Measurements from ENCODE around the gene MAP4K5.
A peak's percentile ranks its signal among the peaks of the same experiment; 100 is the strongest.

The MAP4K5 gene

DNA sequence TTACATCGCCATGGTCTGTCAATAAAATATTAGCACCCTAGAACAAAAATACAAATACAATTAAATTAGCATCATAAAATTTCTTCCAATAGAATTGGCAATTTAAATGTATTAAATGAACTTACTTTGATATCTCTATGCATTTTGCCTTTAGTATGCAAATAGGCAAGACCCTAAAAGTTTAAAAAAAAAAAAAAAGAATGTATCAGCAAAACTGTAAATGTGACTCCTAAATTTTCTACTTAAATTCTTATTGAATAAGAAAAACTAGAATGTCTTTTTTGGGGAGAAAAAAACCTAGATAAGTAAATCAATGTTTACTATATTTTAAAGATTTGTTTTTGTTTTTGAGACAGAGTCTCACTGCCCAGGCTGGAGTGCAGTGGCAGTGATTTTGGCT, 56.2 kb downstream of the MAP4K5 start:
- no peak for DNase-seq (ENCODE audit: low read depth, low spot score)

DNA sequence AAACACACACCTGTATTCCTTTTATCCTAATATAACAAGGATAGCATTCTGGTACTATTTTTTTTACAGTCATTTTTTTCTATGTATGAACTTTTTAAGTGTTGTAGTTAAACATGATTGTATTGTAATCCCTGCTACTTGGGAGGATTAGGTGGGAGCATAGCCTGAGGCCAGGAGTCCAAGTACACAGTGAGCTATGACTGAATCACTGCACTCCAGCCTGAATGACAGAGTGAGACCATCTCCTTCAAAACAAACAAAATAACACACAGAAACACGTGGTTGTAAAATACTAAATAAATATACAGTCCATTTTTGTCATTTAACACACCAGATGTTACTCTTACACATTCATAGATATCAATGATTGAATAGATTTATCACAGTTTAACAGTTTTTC, 56.9 kb downstream of the MAP4K5 start:
- no peak for DNase-seq (ENCODE audit: low read depth, low spot score)

DNA sequence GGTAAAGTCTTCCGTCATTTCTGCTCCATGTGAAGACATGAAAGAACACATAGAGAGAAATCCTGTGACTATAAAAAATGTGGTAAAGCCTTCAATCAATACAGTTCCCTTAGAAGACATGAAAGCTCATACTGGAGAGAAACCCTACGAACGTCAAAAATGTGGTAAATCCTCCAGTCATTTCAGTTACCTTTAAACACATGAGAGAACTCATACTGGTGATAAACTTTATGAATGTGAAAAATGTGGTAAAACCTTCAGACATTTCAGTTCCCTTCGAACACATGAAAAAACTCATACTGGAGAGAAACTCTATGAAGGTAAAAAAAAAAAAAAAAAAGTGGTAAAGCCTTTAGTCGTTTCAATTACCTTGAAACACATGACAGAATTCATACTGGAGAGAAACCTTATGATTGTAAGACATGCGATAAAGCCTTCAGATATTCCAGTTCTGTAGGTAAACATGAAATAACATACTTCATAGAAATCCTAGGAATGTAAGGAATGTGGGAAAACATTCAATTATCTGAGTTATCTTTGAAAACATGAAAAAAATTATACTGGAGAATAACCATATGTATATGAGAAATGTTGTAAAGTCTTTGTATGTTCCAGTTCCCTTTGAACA, 60.4 kb downstream of the MAP4K5 start:
- no peak for DNase-seq (ENCODE audit: low read depth, low spot score)

GRCh38 chr14:50469982-50470381, 62.4 kb downstream of the MAP4K5 start:
- DNase-seq (ENCODE audit: low read depth, low spot score), result no peak

DNA sequence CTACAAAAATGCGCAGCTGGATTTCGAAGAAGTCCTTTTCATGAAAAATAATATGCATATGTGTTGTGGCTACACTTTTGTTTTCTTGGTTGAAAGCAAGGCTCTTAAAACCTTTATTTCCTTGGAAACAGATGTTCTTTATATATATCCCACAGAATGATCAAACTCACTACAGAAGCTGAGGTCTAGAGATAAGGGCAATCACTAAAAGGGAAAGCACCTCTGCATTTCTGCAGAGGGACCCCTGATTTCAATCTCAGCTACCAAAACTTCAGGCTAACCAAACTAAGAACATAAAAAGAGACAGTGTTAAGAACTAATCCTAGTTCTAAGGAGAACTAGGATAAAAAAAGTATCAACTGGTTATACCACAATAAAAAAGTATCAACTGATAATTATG, 70.3 kb downstream of the MAP4K5 start:
- no peak for DNase-seq (ENCODE audit: low read depth, low spot score)

DNA sequence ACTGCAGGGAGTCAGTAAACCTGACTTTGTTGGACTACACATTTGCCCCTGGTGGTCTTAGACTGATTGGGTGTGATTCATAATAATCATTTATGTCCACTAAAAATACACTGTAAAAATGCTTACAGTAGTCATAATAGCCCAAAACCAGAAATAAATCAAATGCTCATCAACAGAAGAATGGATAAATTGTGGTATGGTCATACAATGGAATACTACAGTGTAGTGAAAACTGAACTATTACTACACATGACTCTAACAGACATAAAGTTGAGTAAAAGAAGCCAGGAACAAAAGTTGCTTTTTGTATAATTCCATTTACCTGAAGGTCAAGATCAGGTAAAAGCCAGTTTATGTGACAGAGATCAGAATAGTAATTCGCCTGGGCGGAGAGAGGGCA, 78.5 kb downstream of the MAP4K5 start:
- no peak for DNase-seq (ENCODE audit: low read depth, low spot score)

- peak; percentile 69 for DNase-seq (ENCODE audit: low read depth, low spot score)
Observed at GRCh38 chr14:50452979-50453705, 79.2 kb downstream of the MAP4K5 start.

DNA sequence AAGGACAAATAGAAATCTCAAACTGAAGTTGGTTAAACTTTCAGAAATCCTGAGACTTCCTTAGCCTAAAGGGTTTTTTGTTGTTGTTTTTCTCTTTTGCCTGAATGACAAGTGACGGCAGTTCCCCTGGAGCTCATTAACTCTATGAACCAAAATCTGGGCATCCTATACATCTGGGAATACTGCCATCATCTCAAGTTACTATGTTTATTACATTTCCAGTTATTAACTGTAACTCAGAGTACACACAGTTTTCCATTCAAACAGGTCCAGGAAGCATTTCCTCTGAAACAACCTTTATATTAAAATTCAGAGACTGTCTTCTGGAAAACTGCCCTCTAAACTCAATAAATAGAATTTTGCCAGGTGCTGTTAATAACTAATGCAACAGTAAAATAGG, 80.1 kb downstream of the MAP4K5 start:
- DNase-seq (ENCODE audit: low read depth, low spot score), result peak; percentile 4

GRCh38 chr14:50451854-50452253, 80.5 kb downstream of the MAP4K5 start:
- peak; percentile 6 for DNase-seq (ENCODE audit: low read depth, low spot score)

DNA sequence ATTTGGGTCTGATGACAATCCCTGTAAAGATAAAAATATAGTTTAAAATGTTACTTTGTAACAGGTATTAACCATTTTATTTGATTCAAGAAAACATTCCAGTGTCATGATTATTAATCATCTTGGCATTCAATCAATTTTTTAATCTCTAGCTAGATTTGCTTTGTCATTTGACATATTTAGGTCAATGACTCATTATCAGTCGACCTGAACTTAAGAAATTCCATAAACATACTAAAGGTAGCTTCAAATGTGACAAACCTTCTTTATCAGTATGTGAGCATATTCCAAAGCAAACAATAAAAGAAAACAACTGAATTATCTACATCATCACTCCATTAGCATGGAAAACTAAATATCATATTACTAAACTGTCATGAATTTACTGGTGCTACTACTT, 84.9 kb downstream of the MAP4K5 start:
- DNase-seq (ENCODE audit: low read depth, low spot score), result peak; percentile 3

- DNase-seq (ENCODE audit: low read depth, low spot score), result no peak
Observed at GRCh38 chr14:50434528-50434927, 97.8 kb downstream of the MAP4K5 start.

GRCh38 chr14:50432131-50432530, 100.2 kb downstream of the MAP4K5 start:
- DNase-seq (ENCODE audit: low read depth, low spot score), result no peak

DNA sequence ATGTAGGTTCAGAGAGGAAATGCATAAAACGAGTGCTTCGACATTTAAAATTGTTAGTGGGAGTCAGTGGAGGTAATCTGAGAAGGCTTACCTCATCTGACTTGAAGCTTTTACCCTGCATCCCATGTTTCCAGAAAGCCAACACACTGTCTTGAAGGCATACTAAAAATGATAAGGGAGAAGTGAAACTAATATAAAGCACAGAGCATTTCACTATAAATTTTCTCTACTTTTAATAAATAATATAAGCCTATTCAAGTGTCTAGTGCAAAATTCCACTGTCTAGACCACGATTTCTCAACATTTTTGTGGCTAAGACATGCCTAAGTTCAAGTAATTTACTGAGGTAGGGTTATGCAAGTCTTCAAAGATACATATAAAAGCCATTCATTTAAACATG, 106.6 kb downstream of the MAP4K5 start:
- DNase-seq (ENCODE audit: low read depth, low spot score), result peak; percentile 77

GRCh38 chr14:50425105-50425504, 107.3 kb downstream of the MAP4K5 start:
- no peak for DNase-seq (ENCODE audit: low read depth, low spot score)

DNA sequence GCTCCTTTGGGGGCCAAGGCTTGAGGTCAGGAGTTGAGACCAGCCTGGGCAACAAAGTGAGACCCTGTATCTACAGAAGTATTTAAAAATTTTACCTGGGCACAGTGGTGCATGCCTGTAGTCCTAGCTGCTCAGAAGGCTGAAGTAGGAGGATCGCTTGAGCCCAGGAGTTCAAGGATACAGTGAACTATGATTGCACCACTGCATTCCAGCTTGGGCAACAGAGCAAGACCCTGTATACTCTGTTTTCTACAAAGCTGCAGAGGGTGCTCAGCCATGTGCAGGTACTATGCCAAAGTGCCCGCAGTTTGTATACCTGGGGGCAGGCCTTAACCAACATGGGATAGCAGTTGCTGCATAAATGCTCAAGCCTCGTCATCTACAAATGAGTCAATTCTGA, 108.8 kb downstream of the MAP4K5 start:
- DNase-seq (ENCODE audit: low read depth, low spot score), result no peak

- DNase-seq (ENCODE audit: low read depth, low spot score), result no peak
Observed at GRCh38 chr14:50421499-50421898, 110.9 kb downstream of the MAP4K5 start.

DNA sequence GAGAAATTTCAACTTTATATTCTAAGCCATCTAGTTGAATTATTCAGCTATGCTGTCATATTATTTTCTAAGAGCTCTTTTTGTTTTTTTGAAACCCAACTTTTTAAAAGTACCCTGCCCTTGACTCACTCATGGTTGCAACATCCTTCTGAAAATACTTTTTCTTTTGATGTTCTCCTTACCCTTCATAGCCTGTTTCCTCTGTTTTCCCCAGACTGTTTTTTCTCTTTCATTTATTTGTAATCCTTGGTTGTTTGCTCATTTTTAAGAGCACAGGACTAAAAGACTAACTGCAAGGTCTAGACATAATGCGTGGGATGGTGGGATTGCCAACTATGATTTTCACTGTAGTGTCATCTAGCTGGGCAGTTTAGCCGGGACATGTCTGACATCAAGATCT, 114.5 kb downstream of the MAP4K5 start:
- no peak for DNase-seq (ENCODE audit: low read depth, low spot score)

GRCh38 chr14:50410921-50411320, 121.4 kb downstream of the MAP4K5 start:
- DNase-seq (ENCODE audit: low read depth, low spot score), result peak; percentile 88

- peak; percentile 41 for DNase-seq (ENCODE audit: low read depth, low spot score)
Observed at GRCh38 chr14:50410071-50410470, 122.3 kb downstream of the MAP4K5 start.

DNA sequence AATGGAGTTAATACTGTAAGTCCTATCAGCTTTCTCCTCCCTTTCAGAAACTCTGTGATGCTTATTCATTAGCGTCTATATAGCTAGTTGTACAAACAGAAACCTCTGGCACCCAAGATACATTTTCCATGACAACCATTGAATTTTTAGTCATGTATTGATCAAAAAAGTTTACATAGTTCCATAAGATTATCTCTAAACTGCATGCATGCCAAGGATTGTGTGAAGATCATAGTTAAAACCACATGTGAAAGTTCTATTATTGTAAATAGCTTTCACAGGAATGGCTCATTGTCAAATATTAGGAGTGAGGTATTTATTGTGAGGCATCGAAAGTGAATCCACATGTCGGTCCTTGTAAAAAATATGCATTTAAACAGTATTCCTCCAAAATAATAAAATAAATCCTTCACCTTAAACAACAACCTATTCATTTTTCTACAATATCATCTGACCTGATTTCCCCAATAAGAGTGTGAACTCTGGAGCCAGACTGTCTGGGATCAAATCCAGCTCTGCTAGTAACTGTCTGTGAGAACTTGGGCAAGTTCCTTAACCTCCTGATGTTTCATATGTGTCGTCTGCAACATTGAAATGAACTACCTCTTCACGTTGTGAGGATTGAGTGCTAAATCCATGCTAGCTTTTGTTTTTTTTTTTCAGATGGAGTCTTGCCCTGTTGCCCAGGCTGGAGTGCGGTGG, 125.1 kb downstream of the MAP4K5 start:
- no peak for DNase-seq (ENCODE audit: low read depth, low spot score)

- no peak for DNase-seq (ENCODE audit: low read depth, low spot score)
Observed at GRCh38 chr14:50403419-50403818, 128.9 kb downstream of the MAP4K5 start.

DNA sequence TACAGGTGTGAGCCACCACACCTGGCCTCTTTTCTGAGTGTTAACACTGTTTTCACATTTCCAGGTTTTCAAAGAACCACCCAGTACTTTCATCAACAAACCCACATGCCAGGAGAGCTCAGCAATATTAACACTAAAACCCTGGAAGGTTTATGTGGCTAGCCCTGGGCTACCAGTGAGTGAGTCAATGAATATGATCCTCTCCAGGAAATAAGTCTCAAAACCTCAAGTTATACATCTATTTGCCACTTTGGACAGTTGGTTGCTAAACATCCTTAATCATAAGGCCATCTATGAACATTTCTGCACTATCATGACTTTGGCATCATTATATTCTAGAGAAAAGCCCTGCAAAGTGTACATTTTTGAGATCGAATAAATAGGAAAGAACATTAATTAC, 129.4 kb downstream of the MAP4K5 start:
- DNase-seq (ENCODE audit: low read depth, low spot score), result no peak

GRCh38 chr14:50400461-50400860, 131.9 kb downstream of the MAP4K5 start:
- no peak for DNase-seq (ENCODE audit: low read depth, low spot score)

Data from astrocyte of the hippocampus (primary cell).